Stimulated activated CD4-positive, alpha-beta T cell treated with anti-CD3 and anti-CD28 coated beads, Interleukin-1b, Interleukin-23, amount 100 ng/mL, for 24 hours (primary cell): ENCODE results near the gene FNIP2.
"Not testable (repeated sequence)": the region's sequence is repeated elsewhere in the genome, so short reads cannot be mapped to it uniquely, and the experiment has no call there.

Experiments
- DNase-seq, 4 experiments: peaks; one replicate each; pipeline ENCODE4 v3.0.0-alpha.2; 2020; ENCODE audit warnings: low read depth in 4 of 4, low spot score in 1 of 4

The FNIP2 gene

DNA sequence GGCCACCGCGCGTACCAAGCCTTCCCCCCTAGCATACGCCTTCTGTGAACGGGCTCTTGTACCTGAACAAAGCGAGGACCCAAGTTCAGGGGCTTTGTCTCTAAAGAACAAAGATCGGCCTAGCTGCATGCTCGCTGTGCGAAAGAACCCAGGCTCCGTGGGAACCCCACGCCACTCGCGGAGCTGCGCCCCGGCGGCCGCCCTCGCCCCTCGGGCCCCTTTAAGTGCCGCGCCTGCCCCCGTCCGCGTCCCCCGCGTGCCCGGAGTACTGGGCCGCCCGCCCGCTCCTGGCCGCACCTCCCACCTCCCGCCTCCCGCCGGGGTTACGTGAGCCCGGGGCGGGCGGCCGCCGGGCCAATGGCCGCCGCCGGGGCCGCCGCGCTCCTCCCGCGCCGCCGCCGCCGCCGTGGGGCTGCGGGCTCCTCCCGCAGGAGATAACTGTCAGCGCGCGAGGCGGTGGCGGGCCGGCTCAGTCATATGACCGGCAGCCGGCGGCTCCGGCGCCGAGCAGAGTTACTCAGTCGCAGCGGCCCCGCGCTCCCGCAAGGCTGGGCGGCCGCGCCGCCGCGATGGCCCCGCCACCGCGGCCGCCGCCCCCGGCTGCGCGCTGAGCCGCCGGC is at the start of gene FNIP2:
TSS of gene FNIP2 (plus strand) at position 472 of the 620 bp plus-strand sequence. CDS start 187 bp downstream, outside the sequence.
- DNase-seq, result peak; percentile 26 to 54 (median 44)

DNA sequence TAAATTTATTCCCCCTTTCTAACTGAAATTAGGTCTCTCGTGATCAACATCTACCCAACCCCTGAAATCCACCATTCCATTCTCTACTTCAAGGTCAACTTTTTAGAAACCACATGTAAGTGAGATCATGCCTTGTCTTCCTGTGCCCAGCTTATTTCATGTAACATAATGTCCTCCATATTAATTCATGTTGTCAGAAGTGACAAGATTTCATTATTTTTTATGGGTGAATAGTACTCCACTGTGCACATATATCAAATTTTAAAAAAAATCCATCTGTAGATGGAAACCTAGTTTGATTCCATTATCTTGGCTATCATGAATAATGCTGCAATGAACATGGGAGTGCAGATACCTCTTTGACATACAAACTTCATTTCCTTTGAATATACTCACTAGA is 47.1 kb upstream of the FNIP2 start:
- no peak for DNase-seq

DNA sequence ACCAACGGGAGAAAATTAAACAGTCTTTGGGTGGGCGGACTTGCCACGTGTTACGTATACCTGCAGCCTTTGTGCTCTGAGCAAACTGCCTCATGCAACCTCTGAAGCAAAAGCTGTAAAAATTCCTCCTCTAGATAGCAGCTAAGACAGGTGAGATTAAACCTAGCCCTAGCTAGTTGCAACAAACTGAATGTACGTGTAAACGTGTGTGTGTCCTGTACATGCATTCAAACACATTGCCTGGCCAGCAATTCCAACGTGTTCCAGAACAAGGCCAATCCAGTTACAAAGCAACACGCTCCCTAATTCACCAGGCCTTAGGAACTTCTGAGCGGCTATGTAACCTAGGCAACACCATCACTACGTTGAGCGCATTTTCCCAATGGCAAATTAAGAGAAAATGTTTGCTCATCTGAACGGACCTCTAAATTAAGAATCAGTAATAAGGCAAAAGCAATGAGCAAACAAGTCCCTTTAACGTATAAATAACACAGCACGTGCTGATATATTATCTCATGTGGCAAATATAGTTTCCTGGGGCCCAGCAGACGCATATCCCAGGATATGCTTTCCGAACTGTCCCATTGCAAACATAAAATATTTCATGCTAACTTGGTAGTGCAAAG is 46.4 kb upstream of the FNIP2 start:
- DNase-seq, result no peak

- peak; percentile 63 to 77 (median 70) for DNase-seq
Measured at GRCh38 chr4:158722917-158723793, 45.7 kb upstream of the FNIP2 start, which contains the start of gene PPID. Gene PPID, minus strand, starts transcription at chr4:158723396. Its CDS starts 108 bp downstream, at chr4:158723288.

- no peak for DNase-seq
Measured at GRCh38 chr4:158724637-158725036, 44.2 kb upstream of the FNIP2 start.

DNA sequence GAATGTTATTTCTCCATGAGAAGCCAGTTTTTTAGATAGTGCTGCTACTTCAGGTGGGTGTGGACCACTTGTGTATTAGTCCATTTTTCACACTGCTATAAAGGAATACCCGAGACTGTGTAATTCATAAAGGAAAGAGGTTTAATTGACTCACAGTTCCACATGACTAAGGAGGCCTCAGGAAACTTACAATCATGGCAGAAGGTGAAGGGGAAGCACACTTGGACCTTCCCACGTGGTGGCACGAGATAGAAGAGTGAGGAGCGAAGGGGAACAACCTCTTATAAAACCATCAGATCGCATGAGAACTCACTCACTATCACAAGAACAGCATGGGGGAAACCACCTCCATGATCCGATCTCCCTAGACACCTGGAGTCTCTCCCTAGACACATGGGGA is 42.2 kb upstream of the FNIP2 start:
- no peak for DNase-seq

GRCh38 chr4:158728236-158728635 is 40.6 kb upstream of the FNIP2 start:
- DNase-seq, result no peak

- peak in 2 of 4 experiments; percentile 13 to 30 for DNase-seq
Measured at GRCh38 chr4:158729716-158730559, 38.9 kb upstream of the FNIP2 start.

- DNase-seq, result no peak
Measured at GRCh38 chr4:158738866-158739265, 30.0 kb upstream of the FNIP2 start.

GRCh38 chr4:158739600-158739999 is 29.2 kb upstream of the FNIP2 start:
- DNase-seq, result no peak

DNA sequence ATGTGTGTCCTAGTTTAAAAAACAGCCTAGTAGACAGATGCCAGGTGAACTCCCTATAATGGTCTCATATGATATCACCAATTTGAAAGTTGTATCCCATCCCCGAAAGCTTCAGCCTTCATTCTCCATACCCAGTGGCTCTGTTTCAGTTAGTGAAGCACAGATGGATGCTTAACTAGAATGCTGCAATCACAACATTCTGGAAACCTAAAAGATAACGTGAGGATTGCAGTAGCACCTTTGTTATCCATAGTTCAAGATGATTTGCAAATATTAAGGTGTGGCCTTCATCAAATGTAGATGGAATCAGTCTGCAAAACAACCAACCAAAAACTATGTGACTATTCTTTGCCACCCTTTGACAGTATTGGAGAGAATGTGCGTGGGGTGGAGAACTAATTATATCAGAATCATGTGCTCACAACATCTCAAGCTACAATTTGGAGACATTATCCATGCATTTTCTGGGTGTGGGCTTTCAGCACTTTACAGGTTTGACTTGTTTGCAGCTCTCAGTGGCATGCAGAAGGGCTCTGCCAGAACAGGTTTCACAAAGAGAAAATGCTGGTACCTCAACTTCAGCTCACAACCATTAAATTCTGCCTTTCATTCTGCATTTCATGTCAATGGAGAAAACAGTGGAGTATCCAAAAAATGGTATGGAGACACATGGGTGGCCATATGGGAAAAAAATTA is 27.4 kb upstream of the FNIP2 start:
- DNase-seq, result no peak

- DNase-seq, result not testable (repeated sequence)
Measured at GRCh38 chr4:158746537-158746936, 22.3 kb upstream of the FNIP2 start.

- DNase-seq, result no peak
Measured at GRCh38 chr4:158750379-158750778, 18.4 kb upstream of the FNIP2 start.

GRCh38 chr4:158754385-158755180 is 14.2 kb upstream of the FNIP2 start:
- DNase-seq, result no peak

- DNase-seq, result not testable (repeated sequence)
Measured at GRCh38 chr4:158755819-158756218, 13.0 kb upstream of the FNIP2 start.

DNA sequence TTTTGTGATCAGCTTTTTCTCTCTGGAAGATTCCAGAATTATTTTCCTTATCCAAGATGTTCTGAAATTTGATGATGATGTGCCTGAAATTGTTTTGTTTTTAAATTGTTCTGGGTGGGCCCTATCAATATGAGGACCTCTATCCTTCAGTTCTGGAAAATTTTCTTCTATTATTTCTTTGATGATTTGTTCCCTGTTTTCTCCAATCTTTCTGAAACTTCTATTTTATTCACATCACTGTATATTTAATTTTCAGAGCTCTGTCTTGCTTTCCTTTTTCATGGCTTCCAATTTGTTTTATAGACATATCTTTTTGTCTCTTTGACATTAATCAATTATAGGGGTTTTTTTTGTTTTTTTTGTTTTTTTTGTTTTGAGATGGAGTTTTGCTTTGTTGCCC is 12.2 kb upstream of the FNIP2 start:
- DNase-seq, result no peak

GRCh38 chr4:158758142-158758541 is 10.7 kb upstream of the FNIP2 start:
- DNase-seq, result no peak

DNA sequence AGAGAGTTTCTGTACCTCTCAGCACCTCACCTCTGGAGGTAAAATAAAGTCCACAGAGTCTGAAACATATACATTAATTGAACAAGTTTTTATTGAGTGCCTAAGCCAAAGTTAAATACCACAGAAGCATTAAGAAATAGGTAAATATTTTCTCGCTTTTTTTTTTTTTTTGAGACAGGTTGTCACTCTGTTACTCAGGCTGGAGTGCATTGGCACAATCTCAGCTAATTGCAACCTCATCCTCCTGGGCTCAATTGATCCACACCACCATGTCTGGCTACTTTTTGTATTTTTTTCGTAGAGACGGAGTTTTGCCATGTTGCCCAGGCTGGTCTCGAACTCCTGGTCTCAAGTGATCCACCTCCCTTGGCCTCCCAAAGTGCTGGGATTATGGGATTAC is 10.1 kb upstream of the FNIP2 start:
- no peak for DNase-seq

GRCh38 chr4:158759539-158759938 is 9.3 kb upstream of the FNIP2 start:
- not testable (repeated sequence) for DNase-seq

DNA sequence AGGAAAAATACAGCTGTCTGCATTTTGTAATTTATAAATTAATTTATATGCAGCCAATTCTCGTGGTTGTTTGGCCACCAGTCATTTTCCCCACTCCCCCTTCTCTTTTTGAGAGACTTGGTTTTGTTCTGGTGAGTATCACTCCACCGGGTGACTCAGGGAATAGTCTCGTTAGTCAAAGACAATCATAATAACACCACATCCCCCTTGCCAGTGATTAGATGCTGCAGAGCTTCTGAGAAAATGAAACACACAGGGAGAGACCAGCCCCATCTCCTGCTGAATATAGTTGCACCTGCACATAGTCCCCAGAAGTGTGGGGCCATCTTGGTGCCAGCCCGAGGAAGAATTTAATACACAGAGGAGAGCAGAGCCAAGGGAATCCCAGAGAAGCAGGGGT is 8.0 kb upstream of the FNIP2 start:
- DNase-seq, result no peak
